HT-29 (cell line): Measurements from ENCODE around the gene TSPAN17. TPM values are rescaled to one million over a fixed set of nuclear protein-coding genes. Genes with fewer than 3 reads are reported as not detected.

Experiments used
- DNase-seq: peaks from one replicate; pipeline ENCODE4 v3.0.0-alpha.2; 2015; ENCODE audit warnings: low spot score
- total RNA-seq: library from RNA; depleted of rRNA; stranded (reverse); fragments of >200 nt; shearing (Covaris generic); gene quantifications from 2 replicates; pipeline ENCODE4 v1.2.3, GENCODE V29; 2014

The TSPAN17 gene
- total RNA-seq, 1 experiment from 2014 or later, result 34.2 TPM

- DNase-seq, result no peak
These were observed 26.8 kb upstream of the TSPAN17 start for GRCh38 chr5:176620333-176620981.

- no peak for DNase-seq
These were observed 25.6 kb upstream of the TSPAN17 start for GRCh38 chr5:176621661-176622079.

GRCh38 chr5:176624142-176624541, 23.1 kb upstream of the TSPAN17 start:
- DNase-seq, result no peak

- no peak for DNase-seq
These were observed 22.3 kb upstream of the TSPAN17 start for GRCh38 chr5:176624938-176625337.

DNA sequence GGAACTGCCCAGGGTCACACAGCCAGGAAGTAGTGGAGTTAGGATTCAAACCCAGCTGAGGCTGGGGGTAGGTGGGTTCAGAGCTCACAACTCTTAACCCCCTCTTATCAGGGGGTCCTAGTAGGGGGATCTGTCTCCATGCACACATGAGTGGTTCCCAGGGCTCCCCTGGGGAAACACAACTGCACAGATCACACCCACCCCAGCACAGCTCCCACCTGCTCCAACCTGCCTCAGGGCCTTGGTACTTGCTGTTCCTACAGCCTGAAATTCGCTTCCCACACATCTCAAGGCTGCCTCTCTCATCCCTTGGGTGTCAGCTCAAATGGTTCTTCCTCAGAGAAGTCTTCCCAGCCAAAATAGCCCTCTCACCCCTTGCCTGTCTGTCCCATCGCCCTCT, 21.8 kb upstream of the TSPAN17 start:
- DNase-seq, result no peak

- no peak for DNase-seq
These were observed 21.1 kb upstream of the TSPAN17 start for GRCh38 chr5:176625966-176626875.

- DNase-seq, result no peak
These were observed 20.4 kb upstream of the TSPAN17 start for GRCh38 chr5:176626876-176627236.

- DNase-seq, result no peak
These were observed 19.7 kb upstream of the TSPAN17 start for GRCh38 chr5:176627582-176627981.

DNA sequence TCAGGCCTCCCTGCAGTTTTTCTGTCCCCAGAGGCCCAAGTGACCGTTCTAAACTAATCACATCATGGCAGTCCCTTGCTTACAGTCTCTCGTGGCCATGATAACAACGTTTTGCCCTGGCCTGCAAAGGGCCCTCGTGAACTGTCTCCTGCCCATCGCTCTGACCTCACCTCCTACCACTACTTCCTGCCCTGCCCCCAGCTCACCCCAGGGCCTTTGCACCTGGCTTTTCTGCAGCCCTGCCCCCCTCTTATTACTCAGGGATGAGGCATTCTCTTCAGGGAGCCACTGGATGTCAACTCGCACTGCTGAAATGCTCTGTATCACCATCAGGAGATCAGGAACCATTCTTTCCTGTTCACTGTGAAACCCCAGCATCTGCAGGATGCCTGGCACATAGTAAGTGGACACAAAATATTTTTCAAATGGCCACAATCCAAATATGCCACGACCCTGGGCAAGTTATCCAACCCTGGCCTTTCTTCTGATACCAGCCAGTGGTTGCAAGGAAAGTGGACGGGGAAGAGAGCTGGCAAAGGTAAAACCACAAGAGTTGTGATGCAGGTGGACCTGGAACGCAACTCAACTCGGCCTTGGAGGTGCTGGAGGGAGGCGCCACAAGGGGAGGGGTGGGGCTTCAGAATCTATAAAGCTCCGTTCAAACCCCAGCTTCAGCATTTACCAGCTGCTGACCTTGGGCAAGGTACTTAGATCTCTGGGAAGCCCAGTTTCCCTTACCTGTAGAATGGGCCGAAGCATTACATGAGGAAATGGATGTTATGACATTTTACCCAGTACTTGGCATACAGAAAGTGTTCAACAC, 18.7 kb upstream of the TSPAN17 start:
- DNase-seq, result no peak

DNA sequence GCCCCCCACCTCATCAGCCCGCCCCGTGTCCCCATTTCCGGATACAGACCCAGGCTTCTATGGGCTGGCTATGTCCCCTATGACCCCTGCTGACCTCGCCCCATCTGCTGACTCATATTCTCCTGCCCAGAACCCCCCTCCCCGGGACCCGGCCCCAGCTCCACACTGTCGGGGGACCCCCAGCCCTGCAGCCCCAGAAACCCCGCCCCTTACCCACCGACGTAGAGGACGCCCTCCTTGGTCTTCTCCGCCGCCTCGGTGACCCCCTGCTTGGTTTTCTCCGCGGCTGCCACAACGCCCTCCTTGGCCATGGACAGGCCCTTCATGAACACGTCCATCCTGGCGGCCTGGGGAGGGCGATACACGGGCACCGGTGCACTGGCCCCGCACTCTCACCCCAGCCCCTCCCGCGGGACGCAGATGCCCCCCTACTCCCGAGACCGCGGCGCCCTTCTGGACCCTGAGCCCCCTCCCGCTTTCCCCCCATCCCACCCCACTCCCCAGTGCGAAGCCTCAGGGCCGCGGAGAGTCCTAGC, 17.9 kb upstream of the TSPAN17 start:
- no peak for DNase-seq

- DNase-seq, result no peak
These were observed 17.2 kb upstream of the TSPAN17 start, which contains the start of the genes EIF4E1B and SNCB for GRCh38 chr5:176629853-176630680. TSS of gene EIF4E1B (plus strand) at chr5:176630675. CDS start at chr5:176642788, 12,113 bp downstream. TSS of gene SNCB (minus strand) at chr5:176630534. CDS start at chr5:176629654, 880 bp downstream.

DNA sequence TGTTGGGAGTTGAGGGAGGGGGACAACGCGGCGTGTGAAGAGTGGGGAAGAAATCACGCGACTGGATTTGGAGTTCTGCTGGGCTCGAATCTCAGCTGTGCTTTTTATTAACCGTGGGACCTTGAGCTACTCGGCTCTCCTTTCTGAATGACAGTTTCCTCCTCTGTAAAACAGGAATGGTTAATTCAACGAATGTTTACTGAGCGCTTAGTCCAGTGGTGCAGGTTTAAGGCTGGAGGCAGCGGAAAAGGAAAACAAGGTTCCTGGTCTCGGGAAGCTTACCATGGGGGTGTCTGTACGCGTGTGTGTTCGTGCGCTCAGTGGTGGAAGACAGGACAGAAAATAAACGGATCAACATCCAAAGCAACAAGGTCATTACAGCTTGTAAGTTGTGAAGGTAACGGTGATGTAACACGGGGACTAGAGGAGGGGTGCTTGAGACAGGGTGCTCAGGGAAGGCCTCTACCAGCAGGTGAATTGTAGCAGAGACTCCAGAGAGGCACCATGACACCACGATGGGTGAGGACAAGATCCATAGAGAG, 16.5 kb upstream of the TSPAN17 start:
- DNase-seq, result no peak

DNA sequence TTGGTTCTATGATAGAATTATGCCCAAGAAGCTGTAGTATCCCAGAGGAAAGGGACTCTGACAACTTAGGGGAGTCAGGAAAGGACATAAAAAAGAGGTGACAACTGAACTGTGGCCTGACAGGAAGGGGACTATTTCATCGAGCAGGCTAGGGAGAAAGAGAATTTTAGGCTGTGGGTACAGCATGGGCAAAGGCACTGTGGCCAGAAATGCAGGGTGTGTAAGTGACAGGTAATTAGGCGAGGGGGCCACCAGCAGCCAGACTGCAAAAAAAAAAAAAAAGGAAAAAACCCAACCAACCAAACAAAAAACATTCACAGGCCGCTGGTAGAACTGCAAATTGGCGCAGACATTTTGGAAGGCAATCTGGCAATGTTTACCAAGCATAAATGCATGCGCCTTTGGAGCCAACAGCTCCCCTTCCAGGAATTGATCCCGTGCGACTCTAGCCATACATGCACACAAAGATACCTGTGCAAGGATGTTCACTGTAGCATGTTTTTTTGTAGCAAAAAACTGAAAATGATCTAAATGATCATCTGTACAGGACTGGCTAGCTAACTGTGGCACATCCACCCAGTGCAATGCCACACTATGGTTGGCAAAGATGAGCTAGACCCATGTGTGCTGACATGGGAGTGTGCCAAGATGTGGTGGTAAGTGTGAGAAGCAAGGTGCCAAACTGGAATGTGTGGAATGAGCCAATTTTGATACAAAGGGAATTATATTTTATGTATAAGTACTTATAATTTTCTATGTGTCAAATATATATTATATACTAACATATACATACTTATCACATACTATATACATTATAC, 15.7 kb upstream of the TSPAN17 start:
- DNase-seq, result no peak

- no peak for DNase-seq
These were observed 14.5 kb upstream of the TSPAN17 start for GRCh38 chr5:176632745-176633144.

DNA sequence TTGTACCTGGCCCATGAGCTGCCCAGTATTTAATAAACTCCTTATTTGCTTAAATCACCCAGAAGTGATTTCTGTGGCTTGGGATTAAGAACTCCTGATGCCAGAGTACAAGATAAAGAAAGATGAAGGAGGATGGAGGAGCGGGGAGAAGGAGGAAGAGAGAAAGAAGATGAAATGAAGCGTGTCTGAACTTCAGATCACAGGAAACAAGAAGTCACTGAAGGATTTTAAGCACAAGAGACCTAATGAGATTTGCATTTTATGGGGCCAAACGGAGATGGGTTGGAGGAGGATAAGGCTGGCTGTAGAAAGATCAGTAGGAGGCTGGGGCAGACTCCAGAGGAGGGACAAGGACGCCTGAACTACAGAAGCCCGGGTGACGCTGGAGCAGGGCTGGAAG, 13.7 kb upstream of the TSPAN17 start:
- no peak for DNase-seq

- DNase-seq, result no peak
These were observed 10.9 kb upstream of the TSPAN17 start for GRCh38 chr5:176636426-176636825.

GRCh38 chr5:176637556-176637955, 9.7 kb upstream of the TSPAN17 start:
- no peak for DNase-seq

DNA sequence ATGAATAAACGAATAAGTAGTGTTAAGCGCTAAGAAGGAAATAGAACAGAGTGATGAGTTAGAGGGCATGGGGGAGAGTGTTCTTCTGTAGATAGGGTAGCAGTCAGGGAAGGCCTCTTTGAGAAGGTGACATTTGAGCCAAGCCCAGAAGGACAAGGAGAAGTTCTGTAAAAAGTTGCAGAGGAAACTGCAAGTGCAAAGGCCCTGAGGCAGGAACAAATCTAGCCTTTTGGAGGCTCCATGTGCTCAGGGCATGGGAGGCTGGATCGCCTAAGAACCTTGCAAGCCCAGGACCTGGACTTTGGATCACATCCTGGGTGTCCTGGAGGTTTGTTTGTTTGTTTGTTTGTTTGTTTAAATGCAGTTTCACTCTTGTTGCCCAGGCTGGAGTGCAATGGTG, 8.8 kb upstream of the TSPAN17 start:
- DNase-seq, result no peak

- no peak for DNase-seq
These were observed 8.1 kb upstream of the TSPAN17 start for GRCh38 chr5:176639208-176639607.

DNA sequence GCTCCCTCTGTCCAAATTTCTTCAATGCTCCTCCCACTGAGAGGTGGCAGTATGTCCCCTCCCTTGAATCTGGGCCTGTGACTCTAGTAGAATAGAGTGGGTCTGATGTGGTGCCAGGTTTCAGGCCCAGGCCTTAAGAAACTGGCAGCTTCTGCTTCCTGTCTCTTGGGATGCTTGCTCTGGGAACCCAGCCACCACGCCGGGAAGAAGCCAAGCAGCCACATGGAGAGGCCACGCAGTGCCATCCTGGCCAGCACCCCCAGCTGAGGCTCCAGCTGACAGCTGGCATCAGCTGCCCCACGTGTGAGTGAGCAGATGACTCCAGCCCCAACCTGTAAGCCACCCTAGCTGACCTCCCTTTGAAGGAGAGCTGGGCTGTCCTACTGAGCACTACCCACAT, 7.3 kb upstream of the TSPAN17 start:
- DNase-seq, result no peak
